ENCODE data around the gene KCNIP3.

Gene KCNIP3

DNA sequence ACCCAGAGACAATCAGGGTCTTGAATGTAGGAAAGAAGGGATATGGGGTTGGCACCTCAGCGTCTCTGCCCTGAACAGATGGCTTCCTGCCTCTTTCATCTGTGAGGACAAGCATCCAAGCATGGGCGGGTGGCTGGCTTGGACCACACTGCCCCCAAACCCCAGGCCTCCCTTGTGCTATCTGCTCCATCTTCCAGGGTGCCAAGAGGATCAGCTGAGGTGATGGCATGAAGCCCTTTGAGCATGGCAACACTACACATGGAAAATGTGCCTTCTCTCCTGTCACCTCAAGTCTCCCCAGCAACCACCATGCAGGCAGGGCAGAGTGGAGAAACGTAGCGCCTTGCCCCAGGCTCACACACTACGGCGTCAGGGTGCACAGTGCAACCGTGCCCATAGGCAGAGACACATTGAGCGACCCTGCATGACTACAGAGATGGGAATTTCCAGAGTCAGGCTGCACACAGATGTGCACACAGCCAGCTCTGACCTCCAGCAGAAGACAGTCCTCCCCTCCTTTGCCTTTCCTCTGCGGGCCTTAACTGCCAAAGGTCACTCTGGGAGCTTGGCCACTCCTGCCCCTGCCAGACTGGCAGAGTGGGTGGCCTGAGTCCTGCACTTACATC lies 1.5 kb downstream of the KCNIP3 start:
- Mint-ChIP-seq H3K4me1 (ENCODE audit: low read depth) (no peaks in the 10 kb centered on the region), H3K27me3 (no peaks in the 10 kb centered on the region), H3K36me3 (ENCODE audit: low read depth) (no peaks in the 10 kb centered on the region), H3K9me3 (no peaks in the 10 kb centered on the region), H3K27ac (no peak overlapping the region), H3K4me3 (no peak overlapping the region)

DNA sequence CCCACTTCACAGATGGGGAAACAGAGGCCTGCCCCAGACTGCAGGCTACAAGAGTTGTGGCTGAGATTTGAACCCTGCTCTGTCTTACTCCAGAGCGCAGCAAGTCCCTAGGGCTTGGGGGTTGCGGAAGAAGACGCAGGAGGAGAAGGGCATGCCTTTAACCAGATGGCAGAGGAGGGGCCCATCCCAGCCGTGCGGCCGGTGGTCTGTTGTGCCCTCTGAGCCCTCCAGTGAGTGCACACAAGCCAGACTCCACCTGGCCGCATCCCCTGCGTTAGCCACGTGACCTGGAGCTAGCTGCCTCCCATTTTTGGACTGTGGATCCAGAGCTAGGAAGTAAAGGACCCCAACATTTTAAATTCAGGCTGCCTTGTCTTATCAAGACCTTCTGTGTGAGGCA lies 2.8 kb downstream of the KCNIP3 start:
- Mint-ChIP-seq H3K4me3 (no peak overlapping the region), H3K27me3 (no peaks in the 10 kb centered on the region), H3K9me3 (no peaks in the 10 kb centered on the region), H3K36me3 (ENCODE audit: low read depth) (no peaks in the 10 kb centered on the region), H3K27ac (no peak overlapping the region), H3K4me1 (ENCODE audit: low read depth) (no peaks in the 10 kb centered on the region)

DNA sequence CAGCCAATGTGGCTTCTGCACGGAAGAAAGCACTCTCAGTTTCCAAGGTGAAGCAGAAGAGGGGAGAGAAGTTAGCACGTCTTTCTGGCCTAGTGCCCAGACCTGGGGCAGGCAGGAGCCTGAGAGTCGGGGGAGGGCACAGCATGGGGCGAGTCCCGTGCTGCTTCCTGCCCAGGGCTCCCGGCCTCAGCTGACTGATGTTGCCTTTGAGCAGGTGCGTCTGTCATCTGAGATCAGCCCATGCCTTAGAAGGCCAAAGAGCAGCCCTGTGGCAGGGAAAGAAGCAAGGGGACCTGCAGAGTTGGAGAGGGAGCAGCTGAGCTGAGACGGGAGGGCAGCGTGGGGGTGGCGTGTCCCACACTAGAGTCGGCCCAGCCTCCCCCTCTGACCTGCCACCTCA lies 3.3 kb downstream of the KCNIP3 start:
- no peak overlapping the region for H3K27ac Mint-ChIP-seq
- no peak overlapping the region for H3K4me3 Mint-ChIP-seq
- H3K36me3 Mint-ChIP-seq (ENCODE audit: low read depth) = no peaks in the 10 kb centered on the region
- H3K27me3 Mint-ChIP-seq = no peaks in the 10 kb centered on the region
- H3K9me3 Mint-ChIP-seq = no peaks in the 10 kb centered on the region
- no peaks in the 10 kb centered on the region for H3K4me1 Mint-ChIP-seq (ENCODE audit: low read depth)

DNA sequence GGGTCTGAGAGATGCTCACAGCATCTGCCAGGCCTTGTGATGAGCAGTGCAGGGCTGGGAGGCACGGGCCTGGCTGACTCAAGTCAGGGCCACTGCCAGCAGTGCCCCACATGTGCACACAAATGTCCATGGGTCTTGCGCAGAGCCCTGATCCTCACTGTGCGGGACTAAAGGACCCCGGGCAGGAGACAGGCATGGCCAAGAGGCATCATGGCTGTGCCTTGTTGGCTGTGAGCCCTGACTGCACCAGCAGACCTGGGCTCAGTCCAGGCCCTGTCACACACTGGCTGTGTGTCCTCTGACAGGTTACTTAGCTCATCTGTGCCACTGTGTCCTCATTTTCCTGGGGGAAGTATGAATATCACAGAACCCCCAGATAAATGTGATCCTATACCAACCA lies 4.0 kb downstream of the KCNIP3 start:
- no peak overlapping the region for H3K4me3 Mint-ChIP-seq

DNA sequence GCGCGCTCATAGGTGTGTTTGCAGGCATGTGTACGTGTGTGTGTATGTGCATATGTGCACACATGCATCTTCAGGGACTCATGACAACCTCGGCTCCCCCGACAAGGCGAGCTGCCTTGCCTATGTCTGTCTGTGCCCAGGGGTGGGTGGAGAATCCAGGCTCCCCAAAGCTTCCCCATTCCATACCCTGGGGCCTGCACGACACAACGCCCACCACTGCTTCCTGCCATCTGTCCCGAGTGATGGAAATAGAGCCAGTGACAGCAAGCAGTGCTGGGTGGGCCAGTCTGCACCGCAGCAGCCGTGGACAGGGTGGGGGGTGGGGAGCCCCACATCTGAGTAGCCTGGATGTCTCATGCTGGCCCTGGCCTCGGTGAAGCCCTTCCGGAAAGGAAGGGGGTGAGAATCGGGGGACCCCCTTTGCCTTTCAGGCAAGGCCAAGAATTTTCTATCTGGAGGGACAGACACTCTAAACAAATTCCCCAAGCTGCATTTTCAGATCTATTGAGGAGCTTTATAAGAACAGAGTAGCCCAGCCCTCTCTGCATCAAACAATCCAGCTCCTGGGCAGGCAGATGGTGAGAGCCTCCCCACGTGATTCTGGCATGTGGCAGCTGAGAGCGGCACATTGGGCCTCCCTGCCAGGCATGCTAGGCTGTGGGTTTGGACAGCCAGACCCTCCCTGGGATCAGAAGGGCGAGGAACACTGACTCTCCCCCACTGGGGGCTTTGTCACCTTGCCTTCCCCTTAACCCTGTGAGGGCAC lies 4.9 kb downstream of the KCNIP3 start:
- Mint-ChIP-seq H3K27ac (no peak overlapping the region), H3K9me3 (no peaks in the 10 kb centered on the region), H3K27me3 (no peaks in the 10 kb centered on the region), H3K4me1 (ENCODE audit: low read depth) (no peaks in the 10 kb centered on the region), H3K36me3 (ENCODE audit: low read depth) (no peaks in the 10 kb centered on the region), H3K4me3 (no peak overlapping the region)

More for the DNA sequence above, 4.0 kb downstream of the KCNIP3 start:
- Mint-ChIP-seq H3K27me3 (no peaks in the 10 kb centered on the region), H3K27ac (no peak overlapping the region), H3K4me1 (ENCODE audit: low read depth) (no peaks in the 10 kb centered on the region), H3K36me3 (ENCODE audit: low read depth) (no peaks in the 10 kb centered on the region), H3K9me3 (no peaks in the 10 kb centered on the region)

DNA sequence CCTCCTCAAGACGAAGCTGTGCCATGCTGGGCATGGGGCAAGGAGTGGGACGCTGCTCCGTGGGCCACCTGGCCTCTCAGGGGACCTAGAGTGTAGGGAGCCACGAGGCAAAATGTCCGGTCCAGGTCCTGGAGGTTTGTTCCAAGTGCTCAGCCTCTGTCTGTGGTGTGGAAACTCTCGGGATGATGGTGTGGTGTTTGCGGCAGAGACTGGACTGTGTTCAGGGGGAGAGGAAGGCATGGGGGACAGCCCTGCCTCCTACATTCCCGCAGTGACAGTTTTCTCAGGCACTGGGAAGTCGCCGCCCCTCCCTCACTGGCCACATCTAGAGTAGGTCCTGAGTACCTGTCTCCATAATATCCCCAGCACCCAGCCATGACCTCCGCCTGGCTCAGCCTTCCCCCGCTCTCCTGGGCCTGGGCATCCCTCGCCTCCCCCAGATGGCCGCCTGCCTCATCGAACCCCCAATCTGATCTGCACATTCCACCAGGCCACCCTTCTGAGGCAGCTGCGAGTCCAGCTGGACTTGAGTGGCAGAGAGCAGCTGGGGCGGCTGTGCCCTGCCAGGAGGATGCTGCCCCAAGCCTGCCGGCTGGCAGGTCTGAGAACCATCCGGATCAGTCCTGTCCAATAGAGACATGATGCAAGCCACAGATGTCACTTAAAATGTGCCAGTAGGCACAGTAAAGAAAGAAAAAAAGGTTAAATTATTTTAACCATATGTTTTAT lies 6.2 kb downstream of the KCNIP3 start:
- H3K4me3 Mint-ChIP-seq = no peak overlapping the region
- no peaks in the 10 kb centered on the region for H3K27me3 Mint-ChIP-seq
- no peak overlapping the region for H3K27ac Mint-ChIP-seq
- H3K36me3 Mint-ChIP-seq (ENCODE audit: low read depth) = no peaks in the 10 kb centered on the region
- no peaks in the 10 kb centered on the region for H3K4me1 Mint-ChIP-seq (ENCODE audit: low read depth)
- no peaks in the 10 kb centered on the region for H3K9me3 Mint-ChIP-seq

DNA sequence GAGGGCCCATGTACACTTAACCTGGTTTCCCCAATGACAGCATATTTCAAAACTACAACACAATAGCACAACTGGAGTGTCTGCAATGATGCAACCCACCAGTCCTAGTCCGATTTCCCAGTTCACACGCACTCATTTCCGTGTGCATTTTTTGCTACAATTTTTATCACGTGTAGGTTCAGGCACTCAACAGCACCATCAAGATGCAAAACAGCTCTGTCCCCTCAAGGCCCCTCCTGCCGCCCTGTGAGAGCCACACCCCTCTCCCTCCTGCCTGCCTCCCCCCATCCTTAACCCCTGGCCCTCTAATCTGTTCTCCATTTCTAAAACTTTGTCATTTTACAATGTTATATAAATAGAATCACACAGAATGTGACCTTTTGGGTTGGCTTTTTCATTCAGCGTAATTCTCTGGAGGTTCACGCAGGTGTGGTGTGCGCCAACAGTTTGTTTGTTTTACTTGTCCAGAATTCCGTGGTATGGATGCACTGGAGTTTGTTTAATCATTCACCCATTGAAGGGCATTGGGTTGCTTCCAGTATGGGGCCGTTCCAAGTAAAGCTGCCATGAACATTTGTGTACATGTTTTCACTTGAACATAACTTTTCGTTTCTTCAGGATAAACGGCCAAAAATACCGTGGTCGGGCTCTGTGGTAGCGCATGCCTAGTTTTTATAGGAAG lies 8.4 kb downstream of the KCNIP3 start:
- no peaks in the 10 kb centered on the region for H3K4me1 Mint-ChIP-seq (ENCODE audit: low read depth)
- H3K36me3 Mint-ChIP-seq (ENCODE audit: low read depth) = no peaks in the 10 kb centered on the region
- H3K9me3 Mint-ChIP-seq = no peaks in the 10 kb centered on the region
- no peak overlapping the region for H3K27ac Mint-ChIP-seq
- no peak overlapping the region for H3K4me3 Mint-ChIP-seq
- no peaks in the 10 kb centered on the region for H3K27me3 Mint-ChIP-seq

DNA sequence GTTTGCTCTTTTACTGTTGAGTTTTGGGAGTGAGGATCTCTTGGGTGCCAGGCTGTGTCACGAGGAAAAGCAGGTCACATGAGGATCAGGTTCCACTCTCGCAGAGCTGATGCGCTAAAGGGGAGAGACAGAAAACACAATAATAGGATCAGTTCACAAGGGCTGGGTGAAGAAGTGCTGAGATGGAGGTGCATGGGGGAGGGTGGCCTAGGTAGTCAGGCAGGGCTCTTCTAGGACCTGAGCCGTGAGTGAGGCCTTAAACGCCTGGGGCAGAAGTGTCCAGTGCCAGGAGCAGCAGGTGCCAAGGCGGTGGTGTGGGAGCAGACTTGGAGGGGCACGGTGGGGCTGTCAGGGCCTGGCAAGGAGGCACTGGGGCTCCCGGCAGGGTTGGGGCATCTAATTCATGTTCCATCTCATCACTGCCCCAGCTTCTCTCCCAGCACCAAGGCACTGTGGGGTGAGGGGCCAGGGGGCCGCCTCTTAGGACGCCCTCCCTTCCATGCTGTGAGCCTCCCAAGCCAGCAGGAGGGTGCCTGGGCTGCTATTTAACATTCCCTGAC lies 9.3 kb downstream of the KCNIP3 start:
- no peaks in the 10 kb centered on the region for H3K9me3 Mint-ChIP-seq
- no peaks in the 10 kb centered on the region for H3K36me3 Mint-ChIP-seq (ENCODE audit: low read depth)
- H3K27me3 Mint-ChIP-seq = no peaks in the 10 kb centered on the region
- no peaks in the 10 kb centered on the region for H3K4me1 Mint-ChIP-seq (ENCODE audit: low read depth)
- no peak overlapping the region for H3K27ac Mint-ChIP-seq
- H3K4me3 Mint-ChIP-seq = no peak overlapping the region

DNA sequence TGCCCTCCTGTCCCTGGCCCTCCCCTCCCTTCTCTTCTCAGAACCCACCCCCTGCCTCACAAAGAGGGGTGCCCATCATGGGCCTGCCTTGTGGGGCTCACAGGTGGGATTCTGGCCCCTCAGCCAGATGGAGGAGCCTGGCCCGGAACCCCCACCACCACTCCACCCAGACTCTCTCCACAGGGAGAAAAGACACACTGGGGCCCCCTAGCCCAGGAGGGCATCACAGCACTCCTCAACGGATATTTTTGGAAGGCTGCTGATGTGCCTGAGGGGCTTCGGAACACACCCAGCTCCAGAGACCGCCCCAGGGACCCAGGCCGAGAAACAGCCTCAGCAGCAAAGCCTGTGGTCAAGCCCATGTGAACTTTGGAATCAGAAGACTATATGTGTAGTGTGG lies 9.9 kb downstream of the KCNIP3 start:
- Mint-ChIP-seq H3K9me3 (no peaks in the 10 kb centered on the region), H3K27me3 (no peaks in the 10 kb centered on the region), H3K4me3 (no peak overlapping the region), H3K27ac (no peak overlapping the region), H3K36me3 (ENCODE audit: low read depth) (no peaks in the 10 kb centered on the region), H3K4me1 (ENCODE audit: low read depth) (no peaks in the 10 kb centered on the region)

DNA sequence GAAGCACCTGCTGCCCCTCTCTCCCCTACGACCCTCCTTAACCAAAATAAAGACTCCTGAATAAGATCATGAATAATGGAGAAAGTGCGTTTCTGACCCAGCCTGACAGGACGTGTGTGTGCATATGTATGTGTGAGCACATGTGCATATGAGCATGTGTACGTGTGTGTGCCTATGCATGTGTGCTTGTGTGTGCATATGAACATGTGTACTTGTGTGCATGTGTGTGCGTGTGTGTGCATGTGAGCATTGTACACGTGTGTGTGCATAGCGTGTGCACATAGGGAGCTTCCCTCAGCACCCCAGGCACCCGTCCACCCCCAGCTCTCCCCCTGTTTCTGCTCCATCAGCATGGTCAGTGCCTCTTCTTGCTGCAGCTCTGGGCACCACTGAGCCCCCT lies 10.7 kb downstream of the KCNIP3 start:
- Mint-ChIP-seq H3K27ac (no peak overlapping the region), H3K4me3 (no peak overlapping the region), H3K9me3 (no peaks in the 10 kb centered on the region), H3K4me1 (ENCODE audit: low read depth) (no peaks in the 10 kb centered on the region), H3K27me3 (no peaks in the 10 kb centered on the region), H3K36me3 (ENCODE audit: low read depth) (no peaks in the 10 kb centered on the region)

DNA sequence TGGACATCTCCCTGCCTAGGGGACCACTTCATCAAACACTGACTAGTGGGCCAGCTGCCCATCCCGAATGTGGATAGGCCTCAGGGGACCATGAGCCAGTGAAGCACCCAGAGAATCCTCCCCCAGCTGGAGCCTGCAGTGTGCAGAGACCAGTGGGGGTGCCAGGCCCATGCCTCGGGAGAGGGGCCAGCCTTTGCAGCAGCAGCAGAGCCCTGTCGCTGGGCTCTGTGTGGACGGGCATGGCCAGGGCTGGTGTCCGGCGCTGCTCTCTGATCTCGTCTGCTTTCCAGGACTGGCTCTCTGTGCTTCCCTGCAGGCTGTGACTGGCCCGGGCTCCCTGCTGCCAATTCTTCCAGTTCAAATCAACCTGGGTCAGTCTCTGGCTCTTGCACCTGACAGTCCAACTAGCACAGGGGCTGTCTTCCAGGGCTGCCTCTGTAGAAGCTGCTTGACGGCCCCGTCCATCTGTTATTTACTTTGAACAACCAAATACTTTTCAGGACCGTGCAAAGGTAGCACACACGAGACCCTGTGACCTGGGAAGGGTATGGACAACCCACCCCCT lies 11.4 kb downstream of the KCNIP3 start:
- no peak overlapping the region for H3K4me3 Mint-ChIP-seq
- no peaks in the 10 kb centered on the region for H3K4me1 Mint-ChIP-seq (ENCODE audit: low read depth)
- H3K36me3 Mint-ChIP-seq (ENCODE audit: low read depth) = no peaks in the 10 kb centered on the region
- no peaks in the 10 kb centered on the region for H3K9me3 Mint-ChIP-seq
- H3K27ac Mint-ChIP-seq = no peak overlapping the region
- no peaks in the 10 kb centered on the region for H3K27me3 Mint-ChIP-seq

DNA sequence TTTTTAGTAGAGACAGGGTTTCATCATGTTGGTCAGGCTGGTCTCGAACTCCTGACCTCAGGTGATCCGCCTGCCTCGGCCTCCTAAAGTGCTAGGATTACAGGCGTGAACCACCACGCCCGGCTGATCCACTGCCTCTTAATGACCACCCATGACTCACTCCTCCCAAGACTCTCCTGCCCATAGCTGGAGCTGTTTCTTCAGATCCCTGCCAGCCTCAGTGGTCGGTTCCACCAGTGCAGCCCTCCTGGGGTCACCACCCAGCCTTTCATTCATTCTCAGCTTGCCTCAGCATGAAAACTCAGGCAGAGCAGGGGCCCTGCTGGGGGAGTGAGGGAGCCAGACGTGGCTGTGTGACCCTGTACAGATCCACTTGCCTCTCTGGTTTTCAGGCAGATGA lies 12.5 kb downstream of the KCNIP3 start:
- Mint-ChIP-seq H3K36me3 (ENCODE audit: low read depth) (no peaks in the 10 kb centered on the region), H3K27ac (no peak overlapping the region), H3K4me1 (ENCODE audit: low read depth) (no peaks in the 10 kb centered on the region), H3K27me3 (no peaks in the 10 kb centered on the region), H3K9me3 (no peaks in the 10 kb centered on the region), H3K4me3 (no peak overlapping the region)

DNA sequence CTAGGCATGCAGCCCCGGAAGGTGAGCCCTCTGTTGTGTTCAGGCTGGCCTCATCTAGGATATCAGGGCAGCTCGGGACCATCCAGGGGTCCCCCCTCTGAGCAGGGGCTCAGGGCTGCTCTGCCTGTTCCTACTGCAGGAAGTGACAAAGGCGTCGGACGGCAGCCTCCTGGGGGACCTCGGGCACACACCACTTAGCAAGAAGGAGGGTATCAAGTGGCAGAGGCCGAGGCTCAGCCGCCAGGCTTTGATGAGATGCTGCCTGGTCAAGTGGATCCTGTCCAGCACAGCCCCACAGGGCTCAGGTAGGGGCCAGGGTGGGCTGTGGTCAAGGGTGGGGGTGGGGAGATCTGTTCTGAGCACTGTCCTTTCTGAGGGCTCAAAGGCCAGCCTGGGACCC lies 13.1 kb downstream of the KCNIP3 start:
- H3K27ac Mint-ChIP-seq = no peak overlapping the region
- H3K27me3 Mint-ChIP-seq = peaks cover 2% of the 10 kb centered on the region
- no peaks in the 10 kb centered on the region for H3K4me1 Mint-ChIP-seq (ENCODE audit: low read depth)
- H3K9me3 Mint-ChIP-seq = no peaks in the 10 kb centered on the region
- H3K4me3 Mint-ChIP-seq = no peak overlapping the region
- no peaks in the 10 kb centered on the region for H3K36me3 Mint-ChIP-seq (ENCODE audit: low read depth)

DNA sequence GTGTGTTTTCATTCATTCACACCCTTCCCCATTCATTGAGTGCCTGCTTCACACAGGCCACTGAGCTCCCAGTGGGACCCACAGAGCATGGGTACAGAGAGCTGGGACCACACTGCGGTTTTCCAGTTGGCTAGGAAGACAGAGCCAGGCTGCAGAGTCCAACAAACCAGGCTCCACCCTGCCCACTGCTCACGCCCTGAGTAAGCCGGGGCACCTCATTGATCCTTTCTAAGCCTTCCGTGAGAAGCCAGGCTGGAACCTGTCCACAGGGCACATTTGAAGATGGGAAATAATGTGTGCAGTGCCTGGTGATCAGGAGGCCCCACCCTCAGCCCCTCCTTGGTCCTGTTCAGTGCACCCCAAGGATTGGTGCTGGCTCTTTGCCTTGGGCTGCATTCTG lies 13.5 kb downstream of the KCNIP3 start:
- peaks cover 2% of the 10 kb centered on the region for H3K27me3 Mint-ChIP-seq

More for the DNA sequence above, 13.5 kb downstream of the KCNIP3 start:
- Mint-ChIP-seq H3K36me3 (ENCODE audit: low read depth) (no peaks in the 10 kb centered on the region), H3K9me3 (no peaks in the 10 kb centered on the region), H3K4me3 (no peak overlapping the region), H3K27ac (no peak overlapping the region), H3K4me1 (ENCODE audit: low read depth) (no peaks in the 10 kb centered on the region)
